SK-N-SH (cell line): ENCODE data around the gene SPANXA2.

Experiments
- ELF1 ChIP-seq: IDR thresholded peaks from 2 replicates; pipeline ENCODE4 v1.4.0; 2012
- EP300 ChIP-seq, 2 experiments: IDR thresholded peaks; 2 replicates each; pipeline versions ENCODE4 v1.4.0 to v1.6.1; 2012; ENCODE audit warnings: borderline replicate concordance in 1 of 2, low read depth in 1 of 2, low read length in 1 of 2
- EZH2phosphoT487 ChIP-seq: fragments of 200-600 bp; sonication (generic); IDR thresholded peaks from 2 replicates; pipeline ENCODE4 v1.6.1; 2017; ENCODE audit warnings: low read depth, mixed run types, mild to moderate bottlenecking, antibody characterized with exemption, moderate library complexity, borderline replicate concordance
- FOSL2 ChIP-seq: IDR thresholded peaks from 2 replicates; pipeline ENCODE4 v1.4.0; 2012; ENCODE audit warnings: low read depth, mild to moderate bottlenecking, moderate library complexity, borderline replicate concordance
- FOXJ3 ChIP-seq: sonication (generic); formaldehyde crosslinking; IDR thresholded peaks from 2 replicates; pipeline ENCODE4 v1.5.1; 2020; ENCODE audit warnings: mild to moderate bottlenecking, missing genetic modification reagents
- GABPA ChIP-seq: IDR thresholded peaks from 2 replicates; pipeline ENCODE4 v1.4.0; 2012; ENCODE audit warnings: low read depth, mild to moderate bottlenecking
- JUND ChIP-seq: IDR thresholded peaks from 2 replicates; pipeline ENCODE4 v1.4.0; 2012
- MXI1 ChIP-seq: IDR thresholded peaks from 2 replicates; pipeline ENCODE4 v1.6.1; 2012; ENCODE audit warnings: mild to moderate bottlenecking, low read depth, low read length, improper control_type of control experiment
- POLR2AphosphoS5 ChIP-seq: IDR thresholded peaks from 2 replicates; pipeline ENCODE4 v1.6.1; 2012; ENCODE audit warnings: low read depth, low read length
- TEAD4 ChIP-seq: IDR thresholded peaks from 2 replicates; pipeline ENCODE4 v1.4.0; 2012; ENCODE audit warnings: mild to moderate bottlenecking, borderline replicate concordance; ENCODE audit not compliant: insufficient read depth
- USF2 ChIP-seq: fragments of 150-350 bp; IDR thresholded peaks from 2 replicates; pipeline ENCODE4 v1.6.1; 2017; ENCODE audit warnings: antibody characterized with exemption, low read length, low read depth, borderline replicate concordance
- YY1 ChIP-seq: IDR thresholded peaks from 2 replicates; pipeline ENCODE4 v1.4.0; 2012; ENCODE audit warnings: low read depth, mild to moderate bottlenecking
- TF ChIP-seq, protein P1 (sequence below): IDR thresholded peaks from 2 replicates; pipeline ENCODE4 v1.6.1; 2012; ENCODE audit warnings: mild to moderate bottlenecking, low read depth, low read length, moderate library complexity
- TF ChIP-seq, protein P2 (sequence below): fragments of 200-600 bp; sonication (generic); IDR thresholded peaks from 2 replicates; pipeline ENCODE4 v1.6.1; 2017; ENCODE audit warnings: antibody characterized with exemption, mild to moderate bottlenecking, moderate library complexity

DNA sequence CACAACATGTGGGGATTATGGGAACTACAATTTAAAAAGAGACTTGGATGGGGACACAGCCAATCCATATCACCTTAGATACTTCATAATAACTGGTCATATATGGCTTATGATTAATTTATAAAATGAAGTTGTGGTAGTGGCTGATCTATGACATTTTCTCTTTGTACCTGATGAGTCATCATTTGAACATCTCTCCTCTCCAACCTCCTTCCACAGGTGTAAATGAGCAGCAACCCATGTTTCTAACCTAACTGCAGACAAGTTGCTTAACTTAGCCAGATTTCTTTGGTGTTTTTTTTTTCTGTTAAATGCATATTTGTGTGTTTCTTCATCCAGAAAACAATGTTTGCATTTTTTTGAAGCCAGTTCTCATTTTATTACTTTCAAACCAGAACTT, 42.6 kb downstream of the SPANXA2 start:
- TF ChIP-seq, protein P1, sequence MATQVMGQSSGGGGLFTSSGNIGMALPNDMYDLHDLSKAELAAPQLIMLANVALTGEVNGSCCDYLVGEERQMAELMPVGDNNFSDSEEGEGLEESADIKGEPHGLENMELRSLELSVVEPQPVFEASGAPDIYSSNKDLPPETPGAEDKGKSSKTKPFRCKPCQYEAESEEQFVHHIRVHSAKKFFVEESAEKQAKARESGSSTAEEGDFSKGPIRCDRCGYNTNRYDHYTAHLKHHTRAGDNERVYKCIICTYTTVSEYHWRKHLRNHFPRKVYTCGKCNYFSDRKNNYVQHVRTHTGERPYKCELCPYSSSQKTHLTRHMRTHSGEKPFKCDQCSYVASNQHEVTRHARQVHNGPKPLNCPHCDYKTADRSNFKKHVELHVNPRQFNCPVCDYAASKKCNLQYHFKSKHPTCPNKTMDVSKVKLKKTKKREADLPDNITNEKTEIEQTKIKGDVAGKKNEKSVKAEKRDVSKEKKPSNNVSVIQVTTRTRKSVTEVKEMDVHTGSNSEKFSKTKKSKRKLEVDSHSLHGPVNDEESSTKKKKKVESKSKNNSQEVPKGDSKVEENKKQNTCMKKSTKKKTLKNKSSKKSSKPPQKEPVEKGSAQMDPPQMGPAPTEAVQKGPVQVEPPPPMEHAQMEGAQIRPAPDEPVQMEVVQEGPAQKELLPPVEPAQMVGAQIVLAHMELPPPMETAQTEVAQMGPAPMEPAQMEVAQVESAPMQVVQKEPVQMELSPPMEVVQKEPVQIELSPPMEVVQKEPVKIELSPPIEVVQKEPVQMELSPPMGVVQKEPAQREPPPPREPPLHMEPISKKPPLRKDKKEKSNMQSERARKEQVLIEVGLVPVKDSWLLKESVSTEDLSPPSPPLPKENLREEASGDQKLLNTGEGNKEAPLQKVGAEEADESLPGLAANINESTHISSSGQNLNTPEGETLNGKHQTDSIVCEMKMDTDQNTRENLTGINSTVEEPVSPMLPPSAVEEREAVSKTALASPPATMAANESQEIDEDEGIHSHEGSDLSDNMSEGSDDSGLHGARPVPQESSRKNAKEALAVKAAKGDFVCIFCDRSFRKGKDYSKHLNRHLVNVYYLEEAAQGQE: no peak
- no peak for TF ChIP-seq USF2
- TF ChIP-seq POLR2AphosphoS5: no peak
- no peak for TF ChIP-seq GABPA
- no peak for TF ChIP-seq EP300 (IDR thresholded peaks at IDR 0.05; ENCODE audit: borderline replicate concordance in 1 of 2, low read depth in 1 of 2, low read length in 1 of 2)
- TF ChIP-seq MXI1: no peak
- TF ChIP-seq, protein P2, sequence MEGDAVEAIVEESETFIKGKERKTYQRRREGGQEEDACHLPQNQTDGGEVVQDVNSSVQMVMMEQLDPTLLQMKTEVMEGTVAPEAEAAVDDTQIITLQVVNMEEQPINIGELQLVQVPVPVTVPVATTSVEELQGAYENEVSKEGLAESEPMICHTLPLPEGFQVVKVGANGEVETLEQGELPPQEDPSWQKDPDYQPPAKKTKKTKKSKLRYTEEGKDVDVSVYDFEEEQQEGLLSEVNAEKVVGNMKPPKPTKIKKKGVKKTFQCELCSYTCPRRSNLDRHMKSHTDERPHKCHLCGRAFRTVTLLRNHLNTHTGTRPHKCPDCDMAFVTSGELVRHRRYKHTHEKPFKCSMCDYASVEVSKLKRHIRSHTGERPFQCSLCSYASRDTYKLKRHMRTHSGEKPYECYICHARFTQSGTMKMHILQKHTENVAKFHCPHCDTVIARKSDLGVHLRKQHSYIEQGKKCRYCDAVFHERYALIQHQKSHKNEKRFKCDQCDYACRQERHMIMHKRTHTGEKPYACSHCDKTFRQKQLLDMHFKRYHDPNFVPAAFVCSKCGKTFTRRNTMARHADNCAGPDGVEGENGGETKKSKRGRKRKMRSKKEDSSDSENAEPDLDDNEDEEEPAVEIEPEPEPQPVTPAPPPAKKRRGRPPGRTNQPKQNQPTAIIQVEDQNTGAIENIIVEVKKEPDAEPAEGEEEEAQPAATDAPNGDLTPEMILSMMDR: no peak
- no peak for TF ChIP-seq FOXJ3 (CRISPR knock-in tag)
- no peak for TF ChIP-seq FOSL2
- TF ChIP-seq JUND: no peak
- no peak for TF ChIP-seq YY1
- no peak for TF ChIP-seq TEAD4
- no peak for TF ChIP-seq ELF1
- no peak for TF ChIP-seq EZH2phosphoT487
